ENCODE measurements around the gene BOC. TPM values are rescaled to one million over a fixed set of nuclear protein-coding genes. Genes with fewer than 3 reads are reported as not detected.

BOC gene
- total RNA-seq, 2 experiments from 2014 or later: not detected

- DNase-seq: no peak
- POLR2A ChIA-PET: no interaction called here
- H3K4me1 Mint-ChIP-seq (ENCODE audit: low read depth): no peaks in the 10 kb centered on the region
- H3K27ac Mint-ChIP-seq: no peak overlapping the region
- no peak overlapping the region for H3K27ac ChIP-seq (ENCODE audit: low read depth in 1 of 2, low read length in 2 of 2)
- H3K4me1 ChIP-seq (ENCODE audit: insufficient read depth, low read length): no peaks in the 10 kb centered on the region
- TF ChIP-seq CTCF (IDR thresholded peaks at IDR 0.05): no peak
- H3K36me3 ChIP-seq (ENCODE audit: insufficient read depth, low read length): no peaks in the 10 kb centered on the region
- H3K27me3 ChIP-seq (ENCODE audit: control insufficient read depth in 1 of 2, insufficient read depth in 2 of 2, low read length in 2 of 2): peaks cover 3 to 6% of the 10 kb centered on the region in 2 experiments
- no peaks in the 10 kb centered on the region for H3K9me3 Mint-ChIP-seq
- no peak overlapping the region for H3K4me3 ChIP-seq (ENCODE audit: low read length)
- CTCF ChIA-PET: no interaction called here
- no peaks in the 10 kb centered on the region for H3K9me3 ChIP-seq (ENCODE audit: control insufficient read depth in 1 of 2, insufficient read depth in 1 of 2, low read length in 2 of 2)
- H3K4me3 Mint-ChIP-seq: no peak overlapping the region
- H3K27me3 Mint-ChIP-seq: no peaks in the 10 kb centered on the region
- ATAC-seq (ENCODE audit: poor library complexity): no peak
- intact Hi-C loops (cut with DNase I, micrococcal nuclease): no loop called here
- no peaks in the 10 kb centered on the region for H3K36me3 Mint-ChIP-seq (ENCODE audit: low read depth)
Measured at GRCh38 chr3:113177526-113177925, 33.8 kb upstream of the BOC start.

GRCh38 chr3:113179235-113179824, 32.0 kb upstream of the BOC start:
- ChIA-PET CTCF (no interaction called here), POLR2A (no interaction called here)
- no peak for DNase-seq
- H3K27ac ChIP-seq (ENCODE audit: low read depth in 1 of 2, low read length in 2 of 2): no peak overlapping the region
- H3K27ac Mint-ChIP-seq: no peak overlapping the region
- H3K27me3 Mint-ChIP-seq: peaks cover 4% of the 10 kb centered on the region
- H3K9me3 Mint-ChIP-seq: no peaks in the 10 kb centered on the region
- no peaks in the 10 kb centered on the region for H3K9me3 ChIP-seq (ENCODE audit: control insufficient read depth in 1 of 2, insufficient read depth in 1 of 2, low read length in 2 of 2)
- intact Hi-C loops (cut with DNase I, micrococcal nuclease): no loop called here
- no peaks in the 10 kb centered on the region for H3K36me3 ChIP-seq (ENCODE audit: insufficient read depth, low read length)
- no peak for ATAC-seq (ENCODE audit: poor library complexity)
- H3K4me3 ChIP-seq (ENCODE audit: low read length): no peak overlapping the region
- TF ChIP-seq CTCF (IDR thresholded peaks at IDR 0.05): no peak
- peaks cover 3 to 6% of the 10 kb centered on the region in 2 experiments for H3K27me3 ChIP-seq (ENCODE audit: control insufficient read depth in 1 of 2, insufficient read depth in 2 of 2, low read length in 2 of 2)
- H3K36me3 Mint-ChIP-seq (ENCODE audit: low read depth): no peaks in the 10 kb centered on the region
- no peaks in the 10 kb centered on the region for H3K4me1 ChIP-seq (ENCODE audit: insufficient read depth, low read length)
- no peaks in the 10 kb centered on the region for H3K4me1 Mint-ChIP-seq (ENCODE audit: low read depth)
- H3K4me3 Mint-ChIP-seq: no peak overlapping the region

DNA sequence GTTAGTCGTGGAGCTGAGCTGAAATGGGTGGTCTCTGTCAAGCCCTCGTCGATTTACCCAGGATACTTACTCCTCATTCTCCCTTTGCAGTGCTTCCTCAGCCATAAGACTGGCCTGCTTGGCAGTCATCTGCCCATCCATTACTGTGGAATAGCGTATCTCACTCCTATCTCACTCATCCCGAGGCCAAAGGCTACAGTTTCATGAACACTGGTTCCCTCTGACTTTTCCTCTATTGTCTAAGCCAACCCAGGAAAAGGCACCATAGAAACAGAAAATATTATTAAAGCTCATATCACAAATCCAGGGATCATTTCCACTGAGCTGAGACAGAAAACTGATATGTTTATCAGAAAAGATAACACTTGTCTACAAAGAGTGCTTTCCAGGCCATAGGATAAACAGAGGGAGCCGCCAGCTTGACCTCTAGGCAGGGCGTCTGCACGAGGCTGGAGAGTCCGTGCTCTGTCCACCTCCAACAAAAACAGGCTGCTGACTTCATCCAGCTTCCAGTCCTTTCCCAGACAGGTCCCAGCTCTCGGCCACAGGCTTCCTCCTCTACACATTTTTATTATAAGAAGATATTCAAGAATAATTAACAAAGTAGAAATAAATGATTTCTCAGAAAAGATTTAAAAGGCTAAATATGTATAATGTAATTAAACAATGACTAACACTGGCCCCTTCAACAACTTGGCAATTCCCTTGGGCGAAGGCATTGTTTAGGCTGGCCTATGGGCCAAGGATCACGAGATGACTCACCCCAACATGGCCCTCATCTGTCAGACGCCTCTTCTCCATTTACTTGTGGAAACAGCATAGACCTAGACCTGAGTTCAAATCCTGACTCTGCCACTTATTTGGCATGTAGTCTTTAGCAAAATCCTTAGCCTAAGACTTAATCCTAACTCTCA, 27.4 kb upstream of the BOC start:
- CTCF ChIA-PET: interaction anchor here (0.6 kb wide), 1 partner anchor 571 kb away, joined by 3 read pairs; no protein-coding TSS in a partner anchor
- H3K4me1 ChIP-seq (ENCODE audit: insufficient read depth, low read length): no peaks in the 10 kb centered on the region
- POLR2A ChIA-PET: no interaction called here

More for the DNA sequence above, 27.4 kb upstream of the BOC start:
- H3K27me3 ChIP-seq (ENCODE audit: control insufficient read depth in 1 of 2, insufficient read depth in 2 of 2, low read length in 2 of 2): no peaks in the 10 kb centered on the region
- ATAC-seq (ENCODE audit: poor library complexity): no peak
- no peak for DNase-seq
- H3K4me3 Mint-ChIP-seq: no peak overlapping the region
- H3K4me1 Mint-ChIP-seq (ENCODE audit: low read depth): no peaks in the 10 kb centered on the region
- TF ChIP-seq CTCF (IDR thresholded peaks at IDR 0.05): no peak
- no peak overlapping the region for H3K27ac ChIP-seq (ENCODE audit: low read depth in 1 of 2, low read length in 2 of 2)
- H3K36me3 ChIP-seq (ENCODE audit: insufficient read depth, low read length): no peaks in the 10 kb centered on the region
- H3K4me3 ChIP-seq (ENCODE audit: low read length): no peak overlapping the region
- no peaks in the 10 kb centered on the region for H3K9me3 ChIP-seq (ENCODE audit: control insufficient read depth in 1 of 2, insufficient read depth in 1 of 2, low read length in 2 of 2)
- H3K36me3 Mint-ChIP-seq (ENCODE audit: low read depth): no peaks in the 10 kb centered on the region
- peaks cover 8% of the 10 kb centered on the region for H3K9me3 Mint-ChIP-seq
- H3K27ac Mint-ChIP-seq: no peak overlapping the region
- intact Hi-C loops (cut with DNase I, micrococcal nuclease): no loop called here
- peaks cover 4% of the 10 kb centered on the region for H3K27me3 Mint-ChIP-seq

All from CD4-positive, alpha-beta T cell (primary cell).